K562 (cell line): Measurements from ENCODE around the gene COA7. TPM values are rescaled to one million over a fixed set of nuclear protein-coding genes. Genes with fewer than 3 reads are reported as not detected.

Source experiments
- C11orf30 ChIP-seq: fragments of 450-650 bp; IDR thresholded peaks from 2 replicates; pipeline ENCODE4 v1.6.1; 2016; ENCODE audit warnings: low read depth, mild to moderate bottlenecking
- CBX1 ChIP-seq: sonication (generic); IDR thresholded peaks from 2 replicates; pipeline ENCODE4 v1.6.1; 2016; ENCODE audit warnings: antibody characterized with exemption, low read depth, mild to moderate bottlenecking
- CSDE1 ChIP-seq, 2 experiments: fragments of 450-650 bp; IDR thresholded peaks; 2 replicates each; pipeline ENCODE4 v1.6.1; 2016; ENCODE audit warnings: mild to moderate bottlenecking in 1 of 2
- HLTF ChIP-seq: fragments of 450-650 bp; IDR thresholded peaks from 2 replicates; pipeline ENCODE4 v1.6.1; 2016
- MEIS2 ChIP-seq: fragments of 450-650 bp; IDR thresholded peaks from 2 replicates; pipeline ENCODE4 v1.6.1; 2014; ENCODE audit warnings: mild to moderate bottlenecking; ENCODE audit not compliant: partially characterized antibody
- NFE2L1 ChIP-seq: fragments of 450-650 bp; IDR thresholded peaks from 2 replicates; pipeline ENCODE4 v1.6.1; 2016; ENCODE audit warnings: missing genetic modification characterization, low read depth, mild to moderate bottlenecking, missing compliant biosample characterization, moderate library complexity, borderline replicate concordance
- OTX1 ChIP-seq: fragments of 450-650 bp; formaldehyde crosslinking; IDR thresholded peaks from 2 replicates; pipeline ENCODE4 v1.4.0; 2022; ENCODE audit warnings: mild to moderate bottlenecking
- PHF21A ChIP-seq: fragments of 450-650 bp; IDR thresholded peaks from 2 replicates; pipeline ENCODE4 v1.6.1; 2017; ENCODE audit warnings: low read depth, borderline replicate concordance
- TEAD2 ChIP-seq: fragments of 450-650 bp; IDR thresholded peaks from 2 replicates; pipeline ENCODE4 v1.6.1; 2016; ENCODE audit warnings: missing genetic modification characterization, control low read depth, missing compliant biosample characterization
- U2AF1 ChIP-seq: fragments of 200-400 bp; formaldehyde crosslinking; optimal IDR thresholded peaks from 2 replicates; pipeline ENCODE3; 2017; ENCODE audit warnings: mild to moderate bottlenecking, low read depth, low read length, moderate library complexity
- ZC3H11A ChIP-seq: IDR thresholded peaks from 2 replicates; pipeline ENCODE4 v1.6.1; 2012; ENCODE audit warnings: low read depth, low read length, improper control_type of control experiment
- ZNF583 ChIP-seq: fragments of 250-450 bp; sonication (Bioruptor Pico); IDR thresholded peaks from 2 replicates; pipeline ENCODE4 v1.4.0; 2020
- polyA plus RNA-seq, 8 experiments: library from polyadenylated mRNA; depleted of rRNA in 4 of 8; stranded (reverse) in 5 of 8; unstranded in 3 of 8; fragments of >200 nt; fragmentation: Nextera tagmentation in 2 of 8; fragmentation: Illumina TruSeq in 1 of 8; extraction: Ambion mirVana in 2 of 8; extraction: Trizol in 1 of 8; gene quantifications; 2 replicates each; pipeline versions ENCODE4 v1.2.1 to v1.2.3, GENCODE V29; 2011 to 2014; ENCODE audit warnings: inconsistent platforms in 1 of 8, missing spikeins in 1 of 8
- total RNA-seq, 7 experiments: library from RNA; depleted of rRNA in 6 of 7; stranded (reverse); fragments of >200 nt in 6 of 7; fragmentation: Illumina TruSeq in 2 of 7; extraction: Trizol in 2 of 7; gene quantifications; 2 replicates each; pipeline versions ENCODE4 v1.2.1 to v1.2.3, GENCODE V29; 2011 to 2021; ENCODE audit warnings: low replicate concordance in 1 of 7
- TF ChIP-seq, protein P1 (sequence below): sonication (generic); formaldehyde crosslinking; IDR thresholded peaks from 2 replicates; pipeline ENCODE4 v1.8.0; 2023; ENCODE audit warnings: missing genetic modification reagents, mild to moderate bottlenecking, borderline replicate concordance
- TF ChIP-seq, protein P2 (sequence below): fragments of 450-650 bp; formaldehyde crosslinking; IDR thresholded peaks from 2 replicates; pipeline ENCODE4 v1.4.0; 2022; ENCODE audit warnings: mild to moderate bottlenecking, moderate library complexity
- TF ChIP-seq, protein P3 (sequence below): fragments of 250-450 bp; sonication (Bioruptor Pico); IDR thresholded peaks from 2 replicates; pipeline ENCODE4 v1.4.0; 2020; ENCODE audit warnings: mild to moderate bottlenecking
- TF ChIP-seq, protein P4 (sequence below): fragments of 450-650 bp; formaldehyde crosslinking; IDR thresholded peaks from 2 replicates; pipeline ENCODE4 v1.4.0; 2022; ENCODE audit warnings: missing genetic modification characterization

The COA7 gene
- total and polyA plus RNA-seq, 9 of the 15 experiments (the other 6 are each of a cell fraction or from before 2014, with no cell fraction given): 19.4 to 82.8 (median 51.0) TPM

DNA sequence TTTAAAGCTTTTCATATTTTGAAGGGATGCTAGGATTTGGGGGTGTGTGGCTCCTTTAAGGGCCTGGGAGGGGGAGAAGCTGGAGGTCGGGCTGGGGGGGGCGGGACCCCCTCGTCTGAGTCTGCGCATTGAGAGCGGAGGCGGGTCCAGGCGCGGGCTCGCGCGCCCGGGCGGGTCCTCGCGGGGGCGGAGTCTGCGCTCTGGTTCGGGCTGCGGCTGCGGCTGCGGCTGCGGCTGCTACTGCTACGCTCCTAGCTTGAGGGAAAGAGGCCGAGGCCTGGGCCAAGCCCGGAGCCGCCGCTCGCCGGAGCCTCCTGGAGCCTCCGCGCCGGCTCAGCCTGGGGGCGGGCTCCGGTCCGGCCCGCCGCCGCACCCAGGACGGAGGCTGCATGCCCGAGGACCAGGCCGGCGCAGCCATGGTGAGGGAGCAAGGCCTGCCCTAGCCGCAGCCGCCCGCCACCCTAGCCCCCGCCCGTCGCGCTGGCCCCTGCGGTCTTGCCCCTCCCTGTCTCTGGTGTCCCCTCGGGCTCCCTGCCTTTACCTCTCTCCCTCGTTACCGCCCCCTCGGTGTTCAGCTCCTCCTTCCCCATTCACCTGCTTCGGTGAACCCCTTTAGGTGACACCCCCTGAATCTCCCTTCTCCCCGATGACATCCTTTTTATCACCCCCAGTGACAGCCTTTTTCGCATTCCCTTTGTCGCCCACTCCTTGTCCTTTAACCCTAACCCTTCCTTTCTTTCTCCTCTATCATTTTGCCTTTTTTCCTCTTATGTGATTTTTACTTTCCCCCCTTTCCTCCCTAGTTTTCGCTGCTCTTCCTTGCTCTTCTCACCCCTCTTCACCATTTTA is 28.3 kb upstream of the COA7 start, which contains the start of gene ZYG11B (continued):
- TF ChIP-seq, protein P1, sequence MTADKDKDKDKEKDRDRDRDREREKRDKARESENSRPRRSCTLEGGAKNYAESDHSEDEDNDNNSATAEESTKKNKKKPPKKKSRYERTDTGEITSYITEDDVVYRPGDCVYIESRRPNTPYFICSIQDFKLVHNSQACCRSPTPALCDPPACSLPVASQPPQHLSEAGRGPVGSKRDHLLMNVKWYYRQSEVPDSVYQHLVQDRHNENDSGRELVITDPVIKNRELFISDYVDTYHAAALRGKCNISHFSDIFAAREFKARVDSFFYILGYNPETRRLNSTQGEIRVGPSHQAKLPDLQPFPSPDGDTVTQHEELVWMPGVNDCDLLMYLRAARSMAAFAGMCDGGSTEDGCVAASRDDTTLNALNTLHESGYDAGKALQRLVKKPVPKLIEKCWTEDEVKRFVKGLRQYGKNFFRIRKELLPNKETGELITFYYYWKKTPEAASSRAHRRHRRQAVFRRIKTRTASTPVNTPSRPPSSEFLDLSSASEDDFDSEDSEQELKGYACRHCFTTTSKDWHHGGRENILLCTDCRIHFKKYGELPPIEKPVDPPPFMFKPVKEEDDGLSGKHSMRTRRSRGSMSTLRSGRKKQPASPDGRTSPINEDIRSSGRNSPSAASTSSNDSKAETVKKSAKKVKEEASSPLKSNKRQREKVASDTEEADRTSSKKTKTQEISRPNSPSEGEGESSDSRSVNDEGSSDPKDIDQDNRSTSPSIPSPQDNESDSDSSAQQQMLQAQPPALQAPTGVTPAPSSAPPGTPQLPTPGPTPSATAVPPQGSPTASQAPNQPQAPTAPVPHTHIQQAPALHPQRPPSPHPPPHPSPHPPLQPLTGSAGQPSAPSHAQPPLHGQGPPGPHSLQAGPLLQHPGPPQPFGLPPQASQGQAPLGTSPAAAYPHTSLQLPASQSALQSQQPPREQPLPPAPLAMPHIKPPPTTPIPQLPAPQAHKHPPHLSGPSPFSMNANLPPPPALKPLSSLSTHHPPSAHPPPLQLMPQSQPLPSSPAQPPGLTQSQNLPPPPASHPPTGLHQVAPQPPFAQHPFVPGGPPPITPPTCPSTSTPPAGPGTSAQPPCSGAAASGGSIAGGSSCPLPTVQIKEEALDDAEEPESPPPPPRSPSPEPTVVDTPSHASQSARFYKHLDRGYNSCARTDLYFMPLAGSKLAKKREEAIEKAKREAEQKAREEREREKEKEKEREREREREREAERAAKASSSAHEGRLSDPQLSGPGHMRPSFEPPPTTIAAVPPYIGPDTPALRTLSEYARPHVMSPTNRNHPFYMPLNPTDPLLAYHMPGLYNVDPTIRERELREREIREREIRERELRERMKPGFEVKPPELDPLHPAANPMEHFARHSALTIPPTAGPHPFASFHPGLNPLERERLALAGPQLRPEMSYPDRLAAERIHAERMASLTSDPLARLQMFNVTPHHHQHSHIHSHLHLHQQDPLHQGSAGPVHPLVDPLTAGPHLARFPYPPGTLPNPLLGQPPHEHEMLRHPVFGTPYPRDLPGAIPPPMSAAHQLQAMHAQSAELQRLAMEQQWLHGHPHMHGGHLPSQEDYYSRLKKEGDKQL (CRISPR knock-in tag): no peak
- TF ChIP-seq PHF21A: 0 out of 2 replicates have a peak, but pooled peaks have one; percentile 13
- TF ChIP-seq C11orf30: no peak
- TF ChIP-seq NFE2L1 (tag): no peak
- no peak for TF ChIP-seq TEAD2
- peak; percentile 98 for TF ChIP-seq HLTF
- peak; percentile 97 for TF ChIP-seq OTX1 (CRISPR knock-in tag)
- TF ChIP-seq, protein P2, sequence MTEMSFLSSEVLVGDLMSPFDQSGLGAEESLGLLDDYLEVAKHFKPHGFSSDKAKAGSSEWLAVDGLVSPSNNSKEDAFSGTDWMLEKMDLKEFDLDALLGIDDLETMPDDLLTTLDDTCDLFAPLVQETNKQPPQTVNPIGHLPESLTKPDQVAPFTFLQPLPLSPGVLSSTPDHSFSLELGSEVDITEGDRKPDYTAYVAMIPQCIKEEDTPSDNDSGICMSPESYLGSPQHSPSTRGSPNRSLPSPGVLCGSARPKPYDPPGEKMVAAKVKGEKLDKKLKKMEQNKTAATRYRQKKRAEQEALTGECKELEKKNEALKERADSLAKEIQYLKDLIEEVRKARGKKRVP (CRISPR knock-in tag): no peak
- TF ChIP-seq CSDE1 (IDR thresholded peaks at IDR 0.05): peak in 1 of 2 experiments; percentile 89; a peak in 3 of 4 replicates
- TF ChIP-seq, protein P3, sequence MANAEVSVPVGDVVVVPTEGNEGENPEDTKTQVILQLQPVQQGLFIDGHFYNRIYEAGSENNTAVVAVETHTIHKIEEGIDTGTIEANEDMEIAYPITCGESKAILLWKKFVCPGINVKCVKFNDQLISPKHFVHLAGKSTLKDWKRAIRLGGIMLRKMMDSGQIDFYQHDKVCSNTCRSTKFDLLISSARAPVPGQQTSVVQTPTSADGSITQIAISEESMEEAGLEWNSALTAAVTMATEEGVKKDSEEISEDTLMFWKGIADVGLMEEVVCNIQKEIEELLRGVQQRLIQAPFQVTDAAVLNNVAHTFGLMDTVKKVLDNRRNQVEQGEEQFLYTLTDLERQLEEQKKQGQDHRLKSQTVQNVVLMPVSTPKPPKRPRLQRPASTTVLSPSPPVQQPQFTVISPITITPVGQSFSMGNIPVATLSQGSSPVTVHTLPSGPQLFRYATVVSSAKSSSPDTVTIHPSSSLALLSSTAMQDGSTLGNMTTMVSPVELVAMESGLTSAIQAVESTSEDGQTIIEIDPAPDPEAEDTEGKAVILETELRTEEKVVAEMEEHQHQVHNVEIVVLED (CRISPR knock-in tag): no peak
- peak; percentile 38; the same call in 1 of the 2 replicates for TF ChIP-seq CBX1
- TF ChIP-seq, protein P4, sequence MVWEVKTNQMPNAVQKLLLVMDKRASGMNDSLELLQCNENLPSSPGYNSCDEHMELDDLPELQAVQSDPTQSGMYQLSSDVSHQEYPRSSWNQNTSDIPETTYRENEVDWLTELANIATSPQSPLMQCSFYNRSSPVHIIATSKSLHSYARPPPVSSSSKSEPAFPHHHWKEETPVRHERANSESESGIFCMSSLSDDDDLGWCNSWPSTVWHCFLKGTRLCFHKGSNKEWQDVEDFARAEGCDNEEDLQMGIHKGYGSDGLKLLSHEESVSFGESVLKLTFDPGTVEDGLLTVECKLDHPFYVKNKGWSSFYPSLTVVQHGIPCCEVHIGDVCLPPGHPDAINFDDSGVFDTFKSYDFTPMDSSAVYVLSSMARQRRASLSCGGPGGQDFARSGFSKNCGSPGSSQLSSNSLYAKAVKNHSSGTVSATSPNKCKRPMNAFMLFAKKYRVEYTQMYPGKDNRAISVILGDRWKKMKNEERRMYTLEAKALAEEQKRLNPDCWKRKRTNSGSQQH: peak; percentile 94; the same call in 1 of the 2 replicates
- no peak for TF ChIP-seq ZC3H11A
- TF ChIP-seq ZNF583 (CRISPR knock-in tag): no peak
- TF ChIP-seq U2AF1: peak; percentile 54
- TF ChIP-seq MEIS2: peak; percentile 27
